Sciatic nerve (tissue), 2 donors: Measurements from ENCODE around the gene DPY19L1. TPM values are rescaled to one million over a fixed set of nuclear protein-coding genes. Genes with fewer than 3 reads are reported as not detected.
"Not testable (repeated sequence)": the region's sequence is repeated elsewhere in the genome, so short reads cannot be mapped to it uniquely, and the experiment has no call there.

ENCODE experiments used
- ATAC-seq: fragments of 200-7000 bp; cut with Tn5 transposase; one replicate; pipeline ENCODE4 v1.9.1; 2020; ENCODE audit warnings: mild to moderate bottlenecking, moderate library complexity
- DNase-seq: peaks from one replicate; pipeline ENCODE4 v3.0.0-alpha.2; 2020; ENCODE audit warnings: low spot score
- intact Hi-C: fragments of 100-400 bp; cut with DNase I; formaldehyde crosslinking; loops from one replicate; pipeline ENCODE4 v1.14.2; 2022
- total RNA-seq: library from RNA; stranded (reverse); fragmentation: NEBNext Ultra II Directional; extraction: Animal tissue kit (Norgen Biotek cat#: 25700); gene quantifications from one replicate; pipeline ENCODE4 v1.2.1, GENCODE V29; 2021
- donor health status: DM: no; HTN: no; CAD: no.
- donor health status: DM: no; HTN: no; CAD: no.

The DPY19L1 gene
- total RNA-seq = 29.9 TPM

- intact Hi-C loops = no loop called here
- ATAC-seq (no peak), DNase-seq (no peak)
Measured at GRCh38 chr7:35037211-35037525, at the start of gene DPY19L1. DPY19L1 (minus strand) TSS chr7:35037485; CDS start chr7:35037394, 91 bp downstream.

GRCh38 chr7:35079517-35079916 is 42.2 kb upstream of the DPY19L1 start:
- intact Hi-C loops, DNase-seq, ATAC-seq: not testable (repeated sequence)

GRCh38 chr7:35074008-35074407 is 36.7 kb upstream of the DPY19L1 start:
- ATAC-seq, intact Hi-C loops, DNase-seq: not testable (repeated sequence)

- ATAC-seq = peak; percentile 22
- not testable (repeated sequence) for DNase-seq
Measured at GRCh38 chr7:35072950-35073827, 35.9 kb upstream of the DPY19L1 start.

GRCh38 chr7:35069084-35069483 is 31.8 kb upstream of the DPY19L1 start:
- DNase-seq, ATAC-seq, intact Hi-C loops: not testable (repeated sequence)

More at GRCh38 chr7:35072950-35073827, 35.9 kb upstream of the DPY19L1 start:
- intact Hi-C loops = not testable (repeated sequence)

GRCh38 chr7:35065382-35065781 is 28.1 kb upstream of the DPY19L1 start:
- intact Hi-C loops, DNase-seq, ATAC-seq: not testable (repeated sequence)

GRCh38 chr7:35058571-35058970 is 21.3 kb upstream of the DPY19L1 start:
- DNase-seq, intact Hi-C loops: not testable (repeated sequence)

GRCh38 chr7:35057505-35058451 is 20.5 kb upstream of the DPY19L1 start:
- peak; percentile 13 for ATAC-seq
- DNase-seq, intact Hi-C loops: not testable (repeated sequence)

More at GRCh38 chr7:35058571-35058970, 21.3 kb upstream of the DPY19L1 start:
- ATAC-seq = not testable (repeated sequence)

GRCh38 chr7:35055733-35056132 is 18.4 kb upstream of the DPY19L1 start:
- intact Hi-C loops, DNase-seq, ATAC-seq: not testable (repeated sequence)

GRCh38 chr7:35053488-35054175 is 16.3 kb upstream of the DPY19L1 start:
- DNase-seq, ATAC-seq, intact Hi-C loops: not testable (repeated sequence)

- ATAC-seq, intact Hi-C loops: not testable (repeated sequence)
Measured at GRCh38 chr7:35048390-35048789, 11.1 kb upstream of the DPY19L1 start.

GRCh38 chr7:35047912-35048305 is 10.6 kb upstream of the DPY19L1 start:
- intact Hi-C loops, DNase-seq, ATAC-seq: not testable (repeated sequence)

More at GRCh38 chr7:35048390-35048789, 11.1 kb upstream of the DPY19L1 start:
- DNase-seq = not testable (repeated sequence)

GRCh38 chr7:35047263-35047911 is 10.1 kb upstream of the DPY19L1 start:
- ATAC-seq, DNase-seq, intact Hi-C loops: not testable (repeated sequence)

GRCh38 chr7:35043301-35043700 is 6.0 kb upstream of the DPY19L1 start:
- ATAC-seq, intact Hi-C loops, DNase-seq: not testable (repeated sequence)

GRCh38 chr7:35040906-35041305 is 3.6 kb upstream of the DPY19L1 start:
- intact Hi-C loops = no loop called here
- no peak for ATAC-seq
- no peak for DNase-seq

- no peak for DNase-seq
- ATAC-seq = no peak
- intact Hi-C loops = no loop called here
Measured at GRCh38 chr7:35039343-35039742, 2.1 kb upstream of the DPY19L1 start.

GRCh38 chr7:35038354-35038753 is 1.1 kb upstream of the DPY19L1 start:
- intact Hi-C loops = no loop called here
- no peak for DNase-seq
- ATAC-seq = no peak
